SK-N-SH treated with all-trans-retinoic acid at 6 μM for 48 hours (cell line): ENCODE data around the gene METTL1.
A peak's percentile ranks its signal among the peaks of the same experiment; 100 is the strongest.

Experiments
- ATAC-seq: fragments of 200-7000 bp; cut with Tn5 transposase; 3 replicates; pipeline ENCODE4 v1.9.1; 2020; ENCODE audit warnings: mild to moderate bottlenecking, moderate library complexity
- ARNTL ChIP-seq: fragments of 450-650 bp; formaldehyde crosslinking; IDR thresholded peaks from 2 replicates; pipeline ENCODE4 v1.5.0; 2020; ENCODE audit warnings: low read depth, mild to moderate bottlenecking, moderate library complexity, borderline replicate concordance
- BACH2 ChIP-seq: fragments of 250-450 bp; sonication (Bioruptor Pico); IDR thresholded peaks from 2 replicates; pipeline ENCODE4 v1.9.0; 2021; ENCODE audit warnings: mild to moderate bottlenecking, borderline replicate concordance
- CREB5 ChIP-seq: fragments of 250-450 bp; sonication (Bioruptor Pico); IDR thresholded peaks from 2 replicates; pipeline ENCODE4 v1.5.1; 2020; ENCODE audit warnings: low read depth, mild to moderate bottlenecking, moderate library complexity
- CSDC2 ChIP-seq: fragments of 250-450 bp; sonication (Bioruptor Pico); IDR thresholded peaks from 2 replicates; pipeline ENCODE4 v1.5.0; 2020; ENCODE audit warnings: mild to moderate bottlenecking, moderate library complexity
- CSRNP3 ChIP-seq: fragments of 250-450 bp; sonication (Bioruptor Pico); IDR thresholded peaks from 2 replicates; pipeline ENCODE4 v1.5.1; 2021; ENCODE audit warnings: mild to moderate bottlenecking, moderate library complexity
- ESRRG ChIP-seq: fragments of 250-450 bp; sonication (Bioruptor Pico); IDR thresholded peaks from 2 replicates; pipeline ENCODE4 v1.6.1; 2021; ENCODE audit warnings: mild to moderate bottlenecking
- GLIS3 ChIP-seq: fragments of 250-450 bp; sonication (Bioruptor Pico); IDR thresholded peaks from 2 replicates; pipeline ENCODE4 v1.5.0; 2020; ENCODE audit warnings: mild to moderate bottlenecking, moderate library complexity
- ISL1 ChIP-seq: fragments of 250-450 bp; sonication (Bioruptor Pico); IDR thresholded peaks from 2 replicates; pipeline ENCODE4 v2.1.2; 2022; ENCODE audit warnings: mild to moderate bottlenecking, moderate library complexity
- OSR1 ChIP-seq: fragments of 250-450 bp; sonication (Bioruptor Pico); IDR thresholded peaks from 2 replicates; pipeline ENCODE4 v1.8.0; 2022; ENCODE audit warnings: moderate library complexity, mild to moderate bottlenecking, inconsistent platforms
- PATZ1 ChIP-seq: fragments of 250-450 bp; sonication (Bioruptor Pico); IDR thresholded peaks from 2 replicates; pipeline ENCODE4 v1.8.0; 2020; ENCODE audit warnings: mild to moderate bottlenecking, moderate library complexity, borderline replicate concordance
- POU6F1 ChIP-seq: fragments of 250-450 bp; sonication (Bioruptor Pico); IDR thresholded peaks from 2 replicates; pipeline ENCODE4 v1.8.0; 2021; ENCODE audit warnings: low read depth, mild to moderate bottlenecking, moderate library complexity, borderline replicate concordance
- RARB ChIP-seq: fragments of 250-450 bp; sonication (Bioruptor Pico); IDR thresholded peaks from 2 replicates; pipeline ENCODE4 v1.8.0; 2021; ENCODE audit warnings: mild to moderate bottlenecking, moderate library complexity
- SNAI2 ChIP-seq: fragments of 250-450 bp; sonication (Bioruptor Pico); IDR thresholded peaks from 2 replicates; pipeline ENCODE4 v1.5.0; 2020; ENCODE audit warnings: mild to moderate bottlenecking, moderate library complexity
- TCF4 ChIP-seq: fragments of 250-450 bp; sonication (Bioruptor Pico); IDR thresholded peaks from 2 replicates; pipeline ENCODE4 v1.8.0; 2021; ENCODE audit warnings: mild to moderate bottlenecking, moderate library complexity, borderline replicate concordance
- TOX ChIP-seq: fragments of 250-450 bp; sonication (Bioruptor Pico); IDR thresholded peaks from 2 replicates; pipeline ENCODE4 v1.8.0; 2021; ENCODE audit warnings: mild to moderate bottlenecking, moderate library complexity, borderline replicate concordance
- TSHZ2 ChIP-seq: fragments of 250-450 bp; sonication (Bioruptor Pico); IDR thresholded peaks from 2 replicates; pipeline ENCODE4 v1.5.0; 2020; ENCODE audit warnings: mild to moderate bottlenecking, moderate library complexity
- ZC3H10 ChIP-seq: fragments of 250-450 bp; sonication (Bioruptor Pico); IDR thresholded peaks from 2 replicates; pipeline ENCODE4 v1.5.1; 2021; ENCODE audit warnings: mild to moderate bottlenecking, moderate library complexity
- ZFP3 ChIP-seq: fragments of 250-450 bp; sonication (Bioruptor Pico); IDR thresholded peaks from 2 replicates; pipeline ENCODE4 v1.5.0; 2020; ENCODE audit warnings: mild to moderate bottlenecking, moderate library complexity
- ZFP30 ChIP-seq: fragments of 450-650 bp; formaldehyde crosslinking; IDR thresholded peaks from 2 replicates; pipeline ENCODE4 v1.5.0; 2022; ENCODE audit warnings: mild to moderate bottlenecking, moderate library complexity
- ZNF565 ChIP-seq: fragments of 450-650 bp; formaldehyde crosslinking; conservative IDR thresholded peaks from 2 replicates; pipeline ENCODE4 v1.5.0; 2020; ENCODE audit warnings: low read depth, mild to moderate bottlenecking, moderate library complexity
- ZNF70 ChIP-seq: fragments of 450-650 bp; formaldehyde crosslinking; IDR thresholded peaks from 2 replicates; pipeline ENCODE4 v1.5.0; 2020; ENCODE audit warnings: mild to moderate bottlenecking, moderate library complexity

The METTL1 gene

GRCh38 chr12:57796996-57797395, 25.1 kb upstream of the METTL1 start (continued):
- TF ChIP-seq POU6F1 (CRISPR knock-in tag) (no peak), ISL1 (CRISPR knock-in tag) (no peak)
- TF ChIP-seq, all 23 proteins: peak for 0

GRCh38 chr12:57795354-57795753, 23.4 kb upstream of the METTL1 start:
- no peak for TF ChIP-seq ESRRG (CRISPR knock-in tag)
- no peak for TF ChIP-seq CREB5 (CRISPR knock-in tag)
- TF ChIP-seq ZFP3 (CRISPR knock-in tag): no peak
- TF ChIP-seq ZNF70 (CRISPR knock-in tag): no peak
- TF ChIP-seq OSR1 (CRISPR knock-in tag): no peak
- TF ChIP-seq ZNF565 (CRISPR knock-in tag): no peak
- no peak for TF ChIP-seq ZFP30 (CRISPR knock-in tag)
- TF ChIP-seq GLIS3 (CRISPR knock-in tag): no peak
- no peak for TF ChIP-seq ISL1 (CRISPR knock-in tag)
- no peak for TF ChIP-seq ARNTL
- no peak for TF ChIP-seq SNAI2 (CRISPR knock-in tag)
- ATAC-seq: no peak

- ATAC-seq: peak; percentile 74
- no peak for TF ChIP-seq ZFP30 (CRISPR knock-in tag)
- TF ChIP-seq ISL1 (CRISPR knock-in tag): peak; percentile 23; the same call in 1 of the 2 replicates
- TF ChIP-seq TCF4 (CRISPR knock-in tag): no peak
Observed at GRCh38 chr12:57793920-57794319, 22.0 kb upstream of the METTL1 start.

GRCh38 chr12:57783861-57784260, 12.0 kb upstream of the METTL1 start:
- ATAC-seq: no peak
- TF ChIP-seq BACH2 (CRISPR knock-in tag) (no peak), TOX (CRISPR knock-in tag) (no peak), SNAI2 (CRISPR knock-in tag) (no peak), ESRRG (CRISPR knock-in tag) (no peak), TSHZ2 (no peak), ZFP3 (CRISPR knock-in tag) (no peak), CREB5 (CRISPR knock-in tag) (no peak), ZNF70 (CRISPR knock-in tag) (no peak), PATZ1 (no peak), CSDC2 (CRISPR knock-in tag) (no peak), CSRNP3 (CRISPR knock-in tag) (no peak), TCF4 (CRISPR knock-in tag) (no peak), GLIS3 (CRISPR knock-in tag) (no peak), ZC3H10 (CRISPR knock-in tag) (no peak), ARNTL (no peak), RARB (CRISPR knock-in tag) (no peak), OSR1 (CRISPR knock-in tag) (no peak)
